Lower leg skin (tissue), 3 donors: ENCODE results near the gene NDUFAF8.

Source experiments
- CTCF ChIP-seq, 3 donors: fragments of 450-650 bp; IDR thresholded peaks; one replicate each; pipeline ENCODE4 v1.5.1; 2016; ENCODE audit warnings: antibody characterized with exemption in 3 of 3, mild to moderate bottlenecking in 3 of 3, moderate library complexity in 2 of 3
- POLR2A ChIP-seq, 2 donors: fragments of 450-650 bp; IDR thresholded peaks; one replicate each; pipeline ENCODE4 v1.6.1; 2016 to 2017; ENCODE audit warnings: antibody characterized with exemption in 2 of 2, mild to moderate bottlenecking in 1 of 2, moderate library complexity in 1 of 2

GRCh38 chr17:81233316-81233715, 5.8 kb upstream of the NDUFAF8 start:
- TF ChIP-seq CTCF (IDR thresholded peaks at IDR 0.05) (no peak), POLR2A (IDR thresholded peaks at IDR 0.05) (no peak)
